C4-2B (cell line): Measurements from ENCODE around the gene PLCG1.

Source experiments
- ZFX ChIP-seq: fragments of 450-650 bp; IDR thresholded peaks from 2 replicates; pipeline ENCODE4 v1.6.1; 2017
- TF ChIP-seq, protein P1 (sequence below): fragments of 450-650 bp; conservative IDR thresholded peaks from 2 replicates; pipeline ENCODE4 v1.5.1; 2017; ENCODE audit warnings: mild to moderate bottlenecking

DNA sequence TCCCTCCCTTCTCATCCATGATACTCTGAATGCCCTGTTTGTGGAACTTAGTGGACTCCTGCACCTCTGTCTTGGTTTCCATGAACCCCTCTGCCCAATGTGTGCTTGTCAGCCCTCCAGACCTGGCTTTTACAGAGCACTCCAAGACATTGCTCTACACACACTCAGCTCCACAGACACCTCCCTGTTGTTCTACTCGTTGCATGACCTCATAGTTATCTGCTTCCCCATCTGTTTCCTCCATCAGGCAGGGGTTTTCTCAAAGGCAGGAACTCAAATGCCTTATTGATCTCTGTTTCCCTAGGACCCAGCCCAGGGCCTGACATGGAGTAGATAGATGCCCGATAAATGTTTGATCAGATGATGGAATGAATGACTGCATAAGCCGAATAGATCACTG is 13.3 kb downstream of the PLCG1 start:
- TF ChIP-seq, protein P1, sequence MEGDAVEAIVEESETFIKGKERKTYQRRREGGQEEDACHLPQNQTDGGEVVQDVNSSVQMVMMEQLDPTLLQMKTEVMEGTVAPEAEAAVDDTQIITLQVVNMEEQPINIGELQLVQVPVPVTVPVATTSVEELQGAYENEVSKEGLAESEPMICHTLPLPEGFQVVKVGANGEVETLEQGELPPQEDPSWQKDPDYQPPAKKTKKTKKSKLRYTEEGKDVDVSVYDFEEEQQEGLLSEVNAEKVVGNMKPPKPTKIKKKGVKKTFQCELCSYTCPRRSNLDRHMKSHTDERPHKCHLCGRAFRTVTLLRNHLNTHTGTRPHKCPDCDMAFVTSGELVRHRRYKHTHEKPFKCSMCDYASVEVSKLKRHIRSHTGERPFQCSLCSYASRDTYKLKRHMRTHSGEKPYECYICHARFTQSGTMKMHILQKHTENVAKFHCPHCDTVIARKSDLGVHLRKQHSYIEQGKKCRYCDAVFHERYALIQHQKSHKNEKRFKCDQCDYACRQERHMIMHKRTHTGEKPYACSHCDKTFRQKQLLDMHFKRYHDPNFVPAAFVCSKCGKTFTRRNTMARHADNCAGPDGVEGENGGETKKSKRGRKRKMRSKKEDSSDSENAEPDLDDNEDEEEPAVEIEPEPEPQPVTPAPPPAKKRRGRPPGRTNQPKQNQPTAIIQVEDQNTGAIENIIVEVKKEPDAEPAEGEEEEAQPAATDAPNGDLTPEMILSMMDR: no peak
- TF ChIP-seq ZFX: no peak
